Activated CD8-positive, alpha-beta memory T cell treated with anti-CD3 and anti-CD28 coated beads for 48 hours (primary cell): Measurements from ENCODE around the gene SYT9.

Source experiments
- DNase-seq, 3 experiments: peaks; one replicate each; pipeline ENCODE4 v3.0.0-alpha.2; 2020; ENCODE audit warnings: low read depth in 2 of 3, low spot score in 2 of 3

The SYT9 gene

DNA sequence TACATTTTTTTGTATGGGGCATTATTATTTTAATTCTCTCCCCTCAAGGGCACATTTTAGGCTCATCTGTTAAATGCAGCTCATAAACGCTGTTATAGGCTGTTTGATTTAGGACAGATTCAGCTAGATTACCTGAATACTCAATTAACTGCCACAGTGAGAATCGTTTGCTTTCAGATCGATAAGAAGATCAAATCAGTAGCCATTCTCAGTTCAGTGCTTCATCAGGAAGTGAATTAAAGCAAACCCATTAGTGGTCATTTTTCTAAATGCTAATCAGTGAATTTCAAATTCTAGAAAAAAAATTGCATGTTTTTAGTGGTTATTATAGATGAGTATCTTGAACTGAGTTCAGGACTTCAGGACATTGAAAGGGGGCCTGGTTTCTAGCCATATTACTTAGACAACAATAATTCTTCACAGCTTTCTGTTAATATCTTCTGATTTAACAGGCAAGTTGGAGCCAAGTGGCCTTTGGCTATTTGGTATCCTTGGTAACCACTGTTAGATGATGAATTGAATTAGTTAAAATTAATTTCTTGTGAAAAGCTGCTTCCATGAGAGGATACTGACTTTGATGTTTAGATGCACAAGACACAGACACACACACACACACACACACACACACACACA, 18.6 kb downstream of the SYT9 start:
- DNase-seq, result no peak

DNA sequence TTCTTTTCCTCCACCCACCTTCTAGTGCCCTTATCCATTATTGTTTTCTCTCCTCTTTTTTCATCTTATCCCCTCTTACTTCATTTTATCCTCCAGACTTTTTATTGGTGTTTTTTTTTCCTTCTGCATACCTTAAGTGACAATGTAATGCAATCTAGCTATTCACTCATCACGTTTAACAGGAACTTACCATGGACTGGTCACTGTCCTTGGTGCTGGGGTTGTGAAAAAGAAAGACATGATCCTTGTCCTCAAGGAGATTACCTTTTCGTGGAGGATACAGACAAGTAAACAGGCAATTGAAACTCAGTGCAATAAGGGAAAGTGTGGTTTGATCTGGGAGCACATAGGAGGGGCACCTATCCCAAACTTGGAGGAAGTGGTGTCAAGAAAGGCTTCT, 20.7 kb downstream of the SYT9 start:
- no peak for DNase-seq

DNA sequence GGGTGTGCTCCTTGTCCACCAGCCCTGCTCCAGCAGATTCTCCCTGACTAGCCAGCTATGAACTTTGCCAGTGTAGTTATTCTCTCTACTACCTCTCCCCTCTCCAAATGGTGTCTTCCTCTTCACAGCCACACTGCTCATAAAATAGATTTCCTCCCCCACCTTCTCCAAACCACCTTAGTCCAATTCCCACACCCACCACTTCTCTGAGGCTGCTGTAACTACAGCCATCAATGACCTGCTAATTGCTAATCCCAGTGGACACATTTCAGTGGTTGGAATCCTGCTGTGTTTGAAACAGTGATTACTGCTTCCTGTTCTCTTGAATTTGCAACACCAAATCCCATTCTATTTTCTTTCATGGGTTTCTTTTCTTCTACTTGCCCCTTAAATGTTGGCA, 23.4 kb downstream of the SYT9 start:
- no peak for DNase-seq

DNA sequence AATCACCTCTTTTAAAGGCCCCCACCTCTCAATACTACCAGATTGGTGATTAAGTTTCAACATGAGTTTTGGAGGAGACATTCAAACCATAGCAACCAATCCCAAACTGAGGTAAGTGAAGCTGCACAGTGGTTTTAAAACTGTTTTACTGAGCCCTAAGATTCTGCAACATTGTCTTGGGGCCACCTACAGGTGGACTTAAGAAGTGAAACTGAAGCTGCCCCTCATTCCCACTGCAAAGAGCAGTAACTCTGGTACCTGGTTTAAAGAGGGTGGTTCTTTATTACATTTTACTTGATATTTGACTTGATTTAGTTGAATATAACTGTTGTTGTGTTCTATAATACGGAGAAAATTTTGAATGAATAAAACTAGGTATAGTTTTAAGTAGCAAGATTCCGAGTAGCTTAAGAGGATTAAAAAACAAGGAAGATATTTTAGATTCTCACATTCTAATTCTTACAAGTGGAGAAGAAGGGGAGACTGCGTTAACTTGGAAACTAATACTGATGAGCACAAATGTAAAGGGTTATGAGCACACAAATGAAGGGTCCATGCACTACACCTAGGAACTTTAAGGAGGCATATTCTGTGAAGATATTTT, 26.7 kb downstream of the SYT9 start:
- no peak for DNase-seq

DNA sequence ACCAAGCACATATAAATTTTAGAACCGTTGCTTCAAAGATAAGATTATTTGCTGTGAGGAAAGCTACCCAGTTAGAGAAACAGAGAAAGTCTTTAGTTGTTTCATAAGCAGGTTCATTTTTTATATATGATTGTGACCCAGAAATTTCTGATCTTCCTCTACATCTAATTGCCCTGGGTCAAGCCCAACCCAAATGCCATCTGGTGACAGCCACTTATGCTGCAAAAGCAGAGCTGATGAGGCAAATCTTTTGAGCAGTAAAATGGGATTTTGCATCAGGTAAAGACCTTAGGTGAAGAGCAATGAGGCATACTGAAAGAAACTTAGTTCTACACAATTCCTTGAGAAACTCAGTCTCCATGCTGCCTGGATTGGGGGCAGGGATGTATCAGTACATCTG, 28.0 kb downstream of the SYT9 start:
- DNase-seq, result no peak

DNA sequence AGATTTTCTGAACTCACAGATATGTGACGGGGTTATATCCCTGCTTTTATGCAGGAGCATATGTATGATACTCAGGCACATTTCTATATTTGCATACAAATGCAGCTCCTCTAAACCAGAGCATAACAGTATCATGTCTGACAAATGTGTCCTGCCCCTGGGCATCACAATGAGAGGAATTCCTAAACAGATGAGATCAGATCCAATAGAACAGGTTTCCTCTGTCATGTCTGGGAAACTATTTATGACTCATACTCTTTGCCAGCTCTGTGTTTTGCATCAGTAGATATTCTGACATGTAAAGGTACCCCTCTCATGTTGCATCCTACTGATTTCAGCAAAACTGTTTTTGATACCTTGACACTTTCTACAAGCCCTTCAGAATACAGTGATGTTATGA, 29.4 kb downstream of the SYT9 start:
- DNase-seq, result no peak

DNA sequence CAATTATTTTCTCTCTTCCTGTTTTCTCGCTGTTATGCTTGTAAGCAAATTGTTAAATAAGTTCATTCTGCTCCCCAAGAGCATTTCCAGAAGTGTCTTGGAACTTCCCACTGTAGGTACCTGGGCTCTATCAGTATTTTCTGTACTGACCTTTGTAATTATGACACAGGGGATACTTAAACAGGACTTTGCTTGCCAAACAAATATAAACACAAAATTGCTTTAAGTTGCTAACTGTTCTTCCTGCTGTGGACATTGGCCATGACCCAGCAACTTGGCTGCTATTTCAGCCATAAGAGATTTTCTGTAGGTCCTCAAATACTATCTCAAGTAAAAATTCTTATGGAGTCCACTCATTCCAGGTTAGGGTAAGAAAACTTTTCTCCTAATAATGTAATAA, 30.1 kb downstream of the SYT9 start:
- no peak for DNase-seq

DNA sequence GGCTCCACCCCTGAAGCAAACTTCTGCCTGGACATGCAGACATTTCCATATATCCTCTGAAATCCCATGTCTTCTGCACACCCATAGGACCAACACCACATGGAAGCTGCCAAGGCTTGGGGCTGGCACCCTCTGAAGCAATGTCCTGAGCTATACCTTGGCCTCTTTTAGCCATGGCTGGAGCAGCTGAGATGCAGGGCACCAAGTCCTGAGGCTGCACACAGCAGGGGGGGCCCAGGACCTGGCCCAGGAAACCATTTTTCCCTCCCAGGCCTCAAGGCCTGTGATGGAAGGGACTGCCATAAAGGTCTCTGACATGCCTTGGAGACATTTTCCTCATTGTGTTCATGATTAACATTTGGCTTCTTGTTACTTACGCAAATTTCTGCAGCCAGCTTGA, 34.5 kb downstream of the SYT9 start:
- no peak for DNase-seq

DNA sequence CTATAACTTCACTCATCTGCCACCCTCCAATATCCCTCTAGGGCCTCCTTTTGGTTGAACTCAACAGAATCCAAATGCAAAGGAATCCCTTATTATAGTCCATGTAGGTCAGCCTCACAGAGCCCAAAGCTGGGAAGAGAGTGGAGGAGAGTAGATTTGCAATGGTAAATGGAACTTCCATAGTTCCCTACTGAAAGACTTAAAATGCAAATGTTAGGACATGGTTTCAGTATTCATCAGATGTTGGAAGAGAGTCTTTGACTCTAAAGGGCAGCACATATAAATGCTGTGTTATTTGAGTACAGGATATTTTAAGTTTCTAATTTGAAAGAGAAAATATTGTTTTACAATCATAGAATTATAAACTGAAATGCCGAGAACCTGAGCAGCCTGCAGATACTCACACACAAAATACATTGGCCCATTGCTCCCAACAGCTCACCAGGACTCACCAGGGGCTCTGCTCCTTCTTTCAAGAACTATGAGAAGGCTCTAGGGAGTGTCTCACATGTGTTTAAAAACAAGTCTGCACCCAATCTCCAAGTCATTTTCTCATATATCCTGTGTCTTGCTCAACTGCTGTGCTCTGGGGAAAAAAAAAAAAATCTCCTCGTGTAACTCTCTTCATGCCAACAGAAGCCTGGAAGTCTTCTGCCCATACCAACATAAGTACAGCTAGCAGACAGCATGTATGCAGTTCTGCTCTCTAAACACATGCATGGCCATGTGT, 39.6 kb downstream of the SYT9 start:
- DNase-seq, result no peak

DNA sequence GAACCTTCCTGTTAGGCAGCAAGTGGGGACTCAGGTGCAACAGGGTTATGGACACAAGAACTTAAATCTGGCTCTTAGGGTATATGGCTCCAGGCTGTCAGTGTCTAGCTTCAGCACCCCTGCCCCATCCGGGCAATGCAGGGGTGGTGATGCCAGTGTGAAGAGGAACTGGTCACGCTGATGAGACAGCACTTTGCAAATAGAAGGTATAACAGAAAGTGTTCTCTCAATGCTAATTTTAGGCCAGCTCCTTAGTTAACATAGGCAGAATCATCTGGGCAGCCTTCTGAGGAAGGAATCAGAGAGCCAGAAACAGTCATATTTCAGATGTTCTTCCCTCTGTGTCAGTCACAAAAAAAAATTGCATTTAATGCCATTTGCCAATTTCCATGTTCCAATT, 41.2 kb downstream of the SYT9 start:
- no peak for DNase-seq

DNA sequence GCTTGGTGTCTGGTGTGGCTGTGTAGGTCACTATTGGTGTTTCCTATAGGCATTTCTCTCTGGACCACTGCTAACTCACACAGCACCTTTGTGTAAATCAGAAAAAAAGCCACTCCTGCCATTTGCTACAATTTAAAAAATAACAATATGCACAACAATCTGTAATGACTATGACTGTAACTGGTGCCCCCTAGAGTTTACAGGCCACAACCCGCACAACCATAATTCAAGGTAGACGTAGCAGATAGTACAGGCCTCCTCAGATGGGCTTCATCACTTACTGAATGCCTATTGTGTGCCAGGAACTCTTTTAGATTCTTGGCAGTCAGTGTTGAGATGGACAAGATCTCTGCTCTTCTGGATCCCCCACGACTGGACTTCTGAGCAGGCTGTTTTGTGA, 47.7 kb downstream of the SYT9 start:
- DNase-seq, result no peak

DNA sequence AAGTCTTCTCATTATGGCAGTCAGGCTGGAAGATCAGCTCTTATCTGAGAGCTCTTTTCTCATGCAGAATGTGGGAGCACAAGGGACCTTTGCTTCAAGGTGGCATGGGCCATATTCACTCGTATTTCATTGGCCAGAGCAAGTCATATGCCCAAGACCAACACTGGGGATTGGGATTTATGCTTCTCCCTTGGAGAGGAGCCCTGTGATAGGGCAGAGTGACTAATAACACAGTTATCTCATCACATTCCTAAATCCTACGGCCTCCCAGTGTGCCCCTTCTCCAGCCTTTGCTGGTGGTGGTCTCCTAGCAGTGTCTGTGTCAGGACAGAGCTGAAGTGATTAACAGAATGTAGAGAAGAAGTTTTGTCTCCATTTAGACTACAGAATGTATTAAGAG, 48.6 kb downstream of the SYT9 start:
- DNase-seq, result no peak

DNA sequence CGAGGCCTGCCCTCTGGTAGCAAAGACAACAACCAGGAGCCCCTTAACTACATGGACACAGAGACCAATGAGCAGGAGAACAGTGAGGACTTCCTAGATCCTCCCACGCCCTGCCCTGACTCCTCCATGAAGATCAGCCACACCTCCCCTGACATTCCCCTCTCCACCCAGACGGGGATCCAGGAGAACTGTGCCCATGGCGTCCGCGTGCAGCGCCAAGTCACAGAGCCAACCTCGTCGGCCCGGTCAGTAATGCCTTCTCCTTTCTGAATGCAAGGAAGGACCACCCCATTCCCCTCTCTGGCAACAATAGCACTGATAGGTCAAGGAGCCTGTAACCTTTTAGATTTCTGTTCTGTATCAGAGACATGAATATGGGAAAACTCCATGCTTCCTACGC, 51.4 kb downstream of the SYT9 start:
- DNase-seq, result no peak

DNA sequence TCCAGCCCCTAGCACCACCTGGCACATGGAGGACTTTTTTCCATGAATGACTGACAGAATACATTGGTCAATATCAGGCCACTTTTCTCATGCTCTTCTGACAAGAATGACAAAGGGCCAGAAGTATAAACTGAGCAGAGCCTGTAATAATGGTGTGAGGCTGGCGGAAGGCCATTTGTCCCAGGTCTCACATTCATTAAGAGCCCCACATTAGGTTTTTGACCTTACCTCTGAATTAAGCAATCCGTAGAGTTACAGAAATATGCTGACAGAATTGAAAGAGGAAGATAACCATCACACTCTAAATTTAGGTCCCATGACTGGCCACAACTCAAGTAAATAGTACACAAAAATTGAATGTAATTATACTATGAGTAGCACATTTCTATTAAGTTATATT, 55.2 kb downstream of the SYT9 start:
- no peak for DNase-seq

DNA sequence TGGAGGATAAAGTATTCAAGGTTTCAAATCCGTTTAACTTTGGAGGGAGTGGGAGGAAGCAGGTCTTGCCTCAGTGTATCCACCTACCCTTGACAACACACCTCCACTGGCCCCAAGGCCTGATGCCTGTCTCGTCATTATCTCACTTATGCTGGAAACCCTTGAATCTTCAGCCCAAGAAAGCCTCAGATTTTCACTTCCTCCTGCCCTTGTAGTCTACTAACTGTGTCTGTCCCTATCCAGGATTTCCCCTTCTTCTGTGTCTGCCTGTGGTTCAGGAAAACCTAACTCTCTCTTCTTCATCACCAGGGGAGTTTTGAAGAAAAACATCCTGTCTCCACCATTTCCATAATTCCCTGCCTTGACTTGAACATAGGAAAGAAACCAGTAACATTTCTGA, 56.1 kb downstream of the SYT9 start:
- no peak for DNase-seq

DNA sequence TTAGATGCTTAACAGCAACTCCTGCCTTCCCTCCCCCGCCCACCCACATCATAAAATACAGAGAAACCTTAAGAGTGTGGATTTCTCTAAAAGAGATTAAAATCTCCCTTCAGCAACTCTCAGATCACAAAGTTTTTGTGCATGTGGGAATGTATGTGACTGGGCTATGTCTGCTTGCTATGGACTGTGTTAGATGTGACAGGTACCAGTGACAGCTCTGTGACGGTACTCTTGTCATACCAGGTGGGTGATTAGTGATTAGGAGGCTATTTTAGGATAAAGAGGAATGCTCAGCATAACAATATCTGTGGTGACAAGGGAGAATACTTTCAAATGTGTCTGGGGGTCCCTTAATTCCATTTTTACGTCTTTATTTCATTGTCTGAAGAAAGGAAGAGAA, 60.2 kb downstream of the SYT9 start:
- no peak for DNase-seq

DNA sequence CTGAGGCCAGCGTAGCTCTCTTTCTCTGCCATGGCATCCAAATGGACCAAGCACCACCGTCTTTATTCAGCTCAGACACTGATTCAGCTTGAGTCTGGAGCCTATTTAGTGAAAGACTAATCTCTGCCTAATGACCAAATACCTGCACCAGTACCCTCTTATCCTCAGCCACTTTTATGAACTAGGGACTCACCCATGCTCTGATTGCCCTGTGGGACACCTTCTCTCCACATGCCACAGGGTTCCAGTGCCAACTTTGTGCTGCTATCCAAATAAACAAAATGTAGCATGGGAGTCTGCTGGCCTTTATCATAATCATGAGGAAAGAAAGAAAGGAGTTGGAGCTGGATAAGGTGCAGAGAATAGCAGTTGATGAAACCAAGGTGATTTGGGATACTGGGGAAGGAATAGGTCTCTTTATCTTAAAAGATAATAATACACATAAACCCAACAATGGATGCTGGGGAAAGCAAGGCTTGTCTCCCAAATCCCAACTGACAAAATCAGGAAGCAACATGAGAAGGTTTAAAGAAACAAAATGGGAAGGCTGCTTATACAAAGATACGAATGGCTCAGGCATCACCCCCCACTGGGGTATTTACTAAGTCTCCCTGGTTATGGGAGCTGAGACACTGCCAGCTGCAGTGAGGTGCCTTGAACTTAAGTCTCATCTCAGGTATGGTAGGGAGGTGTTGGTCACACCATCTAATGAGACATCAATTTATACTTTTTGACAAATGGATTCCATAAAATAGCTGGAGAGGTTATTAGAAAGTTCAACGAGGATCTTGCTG, 63.3 kb downstream of the SYT9 start:
- DNase-seq, result no peak

DNA sequence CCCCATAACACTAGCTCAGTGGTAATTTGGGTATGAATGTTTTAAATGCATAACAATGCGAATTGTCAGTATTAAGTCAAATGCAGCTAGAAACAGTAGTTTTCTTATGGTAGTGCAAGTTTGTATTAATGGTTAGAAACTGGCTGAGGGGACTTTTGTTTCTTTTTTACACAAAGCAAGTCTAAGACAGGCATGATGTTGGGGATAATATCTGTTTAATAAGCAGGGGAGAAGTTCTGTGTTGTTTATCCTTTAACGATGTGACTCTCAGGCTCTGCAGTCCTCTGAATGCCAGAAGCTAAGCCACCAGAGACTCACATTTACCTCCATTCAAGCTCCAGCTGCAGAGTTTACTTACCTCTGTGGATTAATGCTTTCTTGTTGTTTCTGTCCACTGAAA, 67.8 kb downstream of the SYT9 start:
- DNase-seq, result no peak

DNA sequence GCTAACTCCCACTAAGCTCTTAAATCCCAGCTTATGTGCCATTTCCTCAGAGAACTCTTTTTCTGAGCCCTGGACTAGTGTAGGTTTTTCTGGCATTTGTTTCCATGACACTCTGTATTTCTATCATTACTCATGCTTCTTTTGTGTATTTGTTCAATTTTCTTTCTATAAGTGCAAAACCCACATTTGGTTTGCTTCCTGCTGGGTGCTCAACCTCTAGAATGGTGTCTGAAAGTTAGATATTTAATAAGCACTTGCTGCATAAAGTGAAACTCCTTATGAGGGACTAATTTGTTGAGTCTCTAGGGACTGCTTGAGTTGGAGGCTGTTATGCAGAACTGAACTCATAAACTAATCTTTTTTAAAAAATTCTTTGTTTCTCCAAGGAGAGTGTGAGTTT, 68.6 kb downstream of the SYT9 start:
- DNase-seq, result no peak

DNA sequence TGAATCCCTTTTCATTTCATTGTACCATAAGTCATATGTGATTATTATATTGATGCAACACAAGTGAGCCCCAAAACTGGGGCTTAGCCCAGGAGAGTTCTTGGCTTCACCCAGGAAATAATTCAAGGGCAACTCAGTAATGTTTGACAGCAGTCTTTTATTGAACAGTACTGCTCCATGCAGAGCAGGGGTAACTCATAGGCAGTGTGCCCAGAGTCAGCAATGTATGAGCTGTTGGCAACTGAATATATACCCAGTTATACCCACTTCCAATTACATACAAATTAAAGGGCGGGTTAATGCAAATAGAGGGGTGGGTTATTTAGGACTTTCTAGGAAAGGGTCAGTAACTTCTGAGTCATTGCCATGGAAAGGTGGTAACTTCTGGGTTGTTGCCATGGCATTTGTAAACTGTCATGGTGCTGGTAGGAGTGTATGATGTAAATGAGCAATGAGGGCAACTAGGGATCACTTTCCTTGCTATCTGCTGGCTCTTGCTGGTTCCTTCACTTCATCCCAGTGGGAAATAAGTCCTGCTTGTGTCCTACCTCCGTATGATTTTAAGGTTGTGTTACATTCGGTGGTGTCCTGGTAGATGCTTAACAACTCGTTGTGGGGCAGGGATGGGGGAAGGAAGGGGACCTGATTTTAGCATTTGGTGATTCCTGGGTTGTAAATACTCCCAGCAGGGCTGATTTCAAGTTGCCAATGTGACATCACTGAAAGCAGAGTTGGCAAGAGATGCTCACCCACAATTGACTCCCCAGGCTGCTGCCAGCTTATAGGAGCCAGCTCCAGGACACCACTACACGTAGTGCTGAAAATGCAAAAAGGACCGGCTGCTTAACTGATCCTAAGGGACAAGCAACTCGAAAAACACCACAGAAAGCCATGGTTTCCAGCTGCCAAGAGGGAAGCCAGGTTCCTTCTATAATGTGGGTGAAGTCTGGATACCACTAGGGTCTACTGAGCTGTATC, 70.1 kb downstream of the SYT9 start:
- no peak for DNase-seq

DNA sequence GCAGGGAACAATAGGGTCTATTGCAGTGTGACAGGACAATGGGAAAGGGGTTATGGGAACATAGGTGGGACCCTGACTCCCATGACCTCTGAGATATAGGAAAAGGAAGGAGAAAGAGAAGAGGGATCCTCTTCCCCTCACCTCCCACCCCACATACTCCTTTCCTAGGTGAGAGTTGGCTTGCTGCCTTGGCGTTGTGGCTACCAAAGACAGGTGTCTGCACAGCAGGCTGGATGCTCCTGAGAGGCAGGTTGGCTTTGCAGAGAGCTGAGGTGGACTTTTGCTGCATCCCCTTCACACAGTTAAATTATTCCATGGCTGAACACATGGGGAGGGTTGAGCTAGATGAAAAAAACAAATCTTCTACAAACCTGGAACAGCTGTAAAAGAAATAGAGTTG, 80.7 kb downstream of the SYT9 start:
- no peak for DNase-seq
